Breast epithelium (tissue), 4 donors: Measurements from ENCODE around the gene HMGXB3. TPM values are rescaled to one million over a fixed set of nuclear protein-coding genes. Genes with fewer than 3 reads are reported as not detected.
A peak's percentile ranks its signal among the peaks of the same experiment; 100 is the strongest.

Experiments used
- DNase-seq, 2 donors: peaks; one replicate each; pipeline ENCODE4 v3.0.0-alpha.2; 2019; ENCODE audit warnings: low spot score in 2 of 2
- H3K27ac ChIP-seq, 2 donors: fragments of 200-600 bp; sonication (generic) in 1 of 2; one replicate each; pipeline ENCODE4 v1.5.1; 2016 to 2019; ENCODE audit warnings: mild to moderate bottlenecking in 1 of 2
- H3K27me3 ChIP-seq, 2 donors: fragments of 200-600 bp; sonication (generic) in 1 of 2; one replicate each; pipeline versions ENCODE4 v1.5.1 to v1.6.0; 2017 to 2019; ENCODE audit warnings: control low read depth in 1 of 2, mild to moderate bottlenecking in 1 of 2
- H3K36me3 ChIP-seq: fragments of 200-600 bp; one replicate; pipeline ENCODE4 v1.5.1; 2019
- H3K4me1 ChIP-seq, 2 donors: fragments of 200-600 bp; sonication (generic); one replicate each; pipeline ENCODE4 v1.5.1; 2016 to 2019; ENCODE audit warnings: control low read depth in 1 of 2
- H3K4me3 ChIP-seq, 3 donors: fragments of 200-600 bp; sonication (generic); 1 replicate in 2 of 3; 2 replicates in 1 of 3; pipeline ENCODE4 v1.5.1; 2016 to 2019; ENCODE audit warnings: mild to moderate bottlenecking in 3 of 3, moderate library complexity in 2 of 3
- H3K9me3 ChIP-seq, 2 donors: fragments of 200-600 bp; sonication (generic) in 1 of 2; one replicate each; pipeline ENCODE4 v1.5.1; 2016 to 2019; ENCODE audit warnings: control low read depth in 1 of 2
- CTCF ChIP-seq, 3 donors: fragments of 450-650 bp; IDR thresholded peaks; one replicate each; pipeline ENCODE4 v1.5.1; 2016 to 2017; ENCODE audit warnings: antibody characterized with exemption in 3 of 3, mild to moderate bottlenecking in 3 of 3, moderate library complexity in 3 of 3
- POLR2A ChIP-seq: fragments of 450-650 bp; IDR thresholded peaks from one replicate; pipeline ENCODE4 v1.6.1; 2016; ENCODE audit warnings: antibody characterized with exemption, mild to moderate bottlenecking, moderate library complexity
- POLR2AphosphoS5 ChIP-seq, 3 donors: sonication (generic); formaldehyde crosslinking; IDR thresholded peaks; one replicate each; pipeline ENCODE4 v1.6.1; 2017; ENCODE audit warnings: antibody characterized with exemption in 3 of 3
- intact Hi-C: fragments of 100-400 bp; cut with DNase I; formaldehyde crosslinking; loops from one replicate; pipeline ENCODE4 v1.15.1; 2023; ENCODE audit warnings: low total_unique reads
- total RNA-seq, 3 donors: library from RNA; depleted of rRNA; stranded (reverse); fragments of >200 nt; gene quantifications; one replicate each; pipeline ENCODE4 v1.1.0, GENCODE V29; 2016

Gene HMGXB3
- total RNA-seq, 3 donors from 2014 or later = 35.2 to 80.9 (median 57.7) TPM

GRCh38 chr5:149956685-149957084, 43.9 kb upstream of the HMGXB3 start:
- no peaks in the 10 kb centered on the region for H3K9me3 ChIP-seq
- no peak overlapping the region for H3K4me3 ChIP-seq
- H3K27ac ChIP-seq = no peak overlapping the region
- H3K27me3 ChIP-seq = no peaks in the 10 kb centered on the region
- no peaks in the 10 kb centered on the region for H3K36me3 ChIP-seq
- intact Hi-C loops = no loop called here
- peaks cover 0 to 6% of the 10 kb centered on the region in 2 donors for H3K4me1 ChIP-seq
- TF ChIP-seq POLR2AphosphoS5 (IDR thresholded peaks at IDR 0.05) = no peak
- no peak for TF ChIP-seq POLR2A
- no peak for TF ChIP-seq CTCF (IDR thresholded peaks at IDR 0.05)
- no peak for DNase-seq

GRCh38 chr5:149957855-149958254, 42.7 kb upstream of the HMGXB3 start:
- no peak overlapping the region for H3K27ac ChIP-seq
- no peaks in the 10 kb centered on the region for H3K9me3 ChIP-seq
- H3K36me3 ChIP-seq = no peaks in the 10 kb centered on the region
- TF ChIP-seq POLR2AphosphoS5 (IDR thresholded peaks at IDR 0.05) = no peak
- TF ChIP-seq POLR2A = no peak
- TF ChIP-seq CTCF (IDR thresholded peaks at IDR 0.05) = no peak
- H3K4me1 ChIP-seq = peaks cover 0 to 6% of the 10 kb centered on the region in 2 donors
- DNase-seq = no peak
- H3K27me3 ChIP-seq = no peaks in the 10 kb centered on the region
- intact Hi-C loops = no loop called here
- no peak overlapping the region for H3K4me3 ChIP-seq

- DNase-seq = no peak
- intact Hi-C loops = no loop called here
- Histone ChIP-seq H3K36me3 (no peaks in the 10 kb centered on the region), H3K27me3 (no peaks in the 10 kb centered on the region), H3K9me3 (no peaks in the 10 kb centered on the region), H3K4me1 (peaks cover 0 to 6% of the 10 kb centered on the region in 2 donors), H3K4me3 (peak overlapping the region; percentile 75 to 86 (median 82)), H3K27ac (peak overlapping the region; percentile 92 to 95)
- TF ChIP-seq CTCF (IDR thresholded peaks at IDR 0.05) (peak in 2 of 3 donors; percentile 24 to 59), POLR2A (no peak)
Observed at GRCh38 chr5:149959406-149960236, 40.9 kb upstream of the HMGXB3 start.

GRCh38 chr5:149960272-149961185, 40.0 kb upstream of the HMGXB3 start, which contains the start of gene SLC26A2:
TSS of gene SLC26A2 (plus strand) at chr5:149960758. CDS start at chr5:149977653, 16,895 bp downstream.
- TF ChIP-seq POLR2AphosphoS5 (IDR thresholded peaks at IDR 0.05) = peak; percentile 82 to 95 (median 92)
- TF ChIP-seq POLR2A = peak; percentile 80
- TF ChIP-seq CTCF (IDR thresholded peaks at IDR 0.05) = peak in 2 of 3 donors; percentile 2 to 9
- intact Hi-C loops = no loop called here

More at GRCh38 chr5:149960272-149961185, 40.0 kb upstream of the HMGXB3 start, which contains the start of gene SLC26A2:
- H3K4me3 ChIP-seq = peak within 1 kb of the TSS; percentile 75 to 86 (median 82)
- no peaks in the 10 kb centered on the region for H3K36me3 ChIP-seq
- H3K4me1 ChIP-seq = peaks cover 0 to 6% of the 10 kb centered on the region in 2 donors
- no peaks in the 10 kb centered on the region for H3K27me3 ChIP-seq
- H3K9me3 ChIP-seq = no peaks in the 10 kb centered on the region
- DNase-seq = peak; percentile 94 to 96
- H3K27ac ChIP-seq = peak within 1 kb of the TSS; percentile 92 to 95
